Vagina (tissue), 2 donors: Measurements from ENCODE around the gene DPEP3. TPM values are rescaled to one million over a fixed set of nuclear protein-coding genes. Genes with fewer than 3 reads are reported as not detected.

ENCODE experiments used
- DNase-seq, 2 donors: peaks; one replicate each; pipeline ENCODE4 v3.0.0-alpha.2; 2017; ENCODE audit errors: extremely low spot score in 2 of 2
- H3K27ac ChIP-seq: fragments of 200-600 bp; sonication (generic); one replicate; pipeline ENCODE4 v1.5.1; 2019
- H3K27me3 ChIP-seq: fragments of 200-600 bp; sonication (generic); one replicate; pipeline ENCODE4 v1.5.1; 2019
- H3K36me3 ChIP-seq, 2 donors: fragments of 200-600 bp; sonication (generic); one replicate each; pipeline ENCODE4 v1.5.1; 2017 to 2019
- H3K4me1 ChIP-seq: fragments of 200-600 bp; sonication (generic); one replicate; pipeline ENCODE4 v1.5.1; 2019
- H3K4me3 ChIP-seq, 2 donors: fragments of 200-600 bp; sonication (generic); 1 replicate in 1 of 2; 2 replicates in 1 of 2; pipeline ENCODE4 v1.5.1; 2016 to 2019
- H3K9me3 ChIP-seq: fragments of 200-600 bp; sonication (generic); one replicate; pipeline ENCODE4 v1.5.1; 2019
- CTCF ChIP-seq, 3 experiments: fragments of 450-650 bp in 2 of 3; fragments of 200-600 bp in 1 of 3; sonication (generic) in 1 of 3; IDR thresholded peaks; one replicate each; pipeline ENCODE4 v1.5.1; 2017 to 2019; ENCODE audit warnings: antibody characterized with exemption in 3 of 3, mild to moderate bottlenecking in 2 of 3, moderate library complexity in 2 of 3
- POLR2A ChIP-seq, 2 donors: fragments of 450-650 bp; IDR thresholded peaks; one replicate each; pipeline ENCODE4 v1.6.1; 2017; ENCODE audit warnings: antibody characterized with exemption in 2 of 2, mild to moderate bottlenecking in 2 of 2, moderate library complexity in 2 of 2
- POLR2AphosphoS5 ChIP-seq, 2 donors: sonication (generic); formaldehyde crosslinking; IDR thresholded peaks; one replicate each; pipeline ENCODE4 v1.9.0; 2017; ENCODE audit warnings: antibody characterized with exemption in 2 of 2, mild to moderate bottlenecking in 2 of 2, low read depth in 1 of 2; ENCODE audit not compliant: insufficient read depth in 1 of 2
- intact Hi-C: fragments of 100-400 bp; cut with DNase I; formaldehyde crosslinking; loops from one replicate; pipeline ENCODE4 v1.15.1; 2023
- total RNA-seq: library from RNA; depleted of rRNA; stranded (reverse); fragments of >200 nt; gene quantifications from one replicate; pipeline ENCODE4 v1.2.3, GENCODE V29; 2016

DPEP3 gene
- total RNA-seq, 1 donor from 2014 or later = not detected

GRCh38 chr16:67930678-67931211, 49.6 kb downstream of the DPEP3 start:
- Histone ChIP-seq H3K36me3 (peaks cover 0 to 20% of the 10 kb centered on the region in 2 donors), H3K27me3 (no peaks in the 10 kb centered on the region), H3K4me1 (peaks cover 30% of the 10 kb centered on the region), H3K4me3 (no peak overlapping the region), H3K9me3 (no peaks in the 10 kb centered on the region), H3K27ac (no peak overlapping the region)
- TF ChIP-seq CTCF (IDR thresholded peaks at IDR 0.05) (no peak), POLR2AphosphoS5 (IDR thresholded peaks at IDR 0.05; ENCODE audit: insufficient read depth in 1 of 2, low read depth in 1 of 2) (no peak), POLR2A (IDR thresholded peaks at IDR 0.05) (no peak)
- intact Hi-C loops = loop anchor here (5.0 kb wide), 1 partner anchor 113 kb away; no protein-coding TSS in a partner anchor
- no peak for DNase-seq

GRCh38 chr16:67930191-67930590, 50.1 kb downstream of the DPEP3 start:
- Histone ChIP-seq H3K9me3 (no peaks in the 10 kb centered on the region), H3K36me3 (peaks cover 0 to 20% of the 10 kb centered on the region in 2 donors), H3K4me1 (peaks cover 30% of the 10 kb centered on the region), H3K4me3 (no peak overlapping the region), H3K27me3 (no peaks in the 10 kb centered on the region), H3K27ac (no peak overlapping the region)
- intact Hi-C loops = loop anchor here (5.0 kb wide), 1 partner anchor 113 kb away; no protein-coding TSS in a partner anchor
- no peak for TF ChIP-seq CTCF (IDR thresholded peaks at IDR 0.05)
- no peak for TF ChIP-seq POLR2AphosphoS5 (IDR thresholded peaks at IDR 0.05; ENCODE audit: insufficient read depth in 1 of 2, low read depth in 1 of 2)
- no peak for TF ChIP-seq POLR2A (IDR thresholded peaks at IDR 0.05)
- no peak for DNase-seq

GRCh38 chr16:67928561-67929364, 51.5 kb downstream of the DPEP3 start:
- H3K4me1 ChIP-seq = peaks cover 22% of the 10 kb centered on the region
- no peaks in the 10 kb centered on the region for H3K27me3 ChIP-seq
- intact Hi-C loops = loop anchor here (5.0 kb wide), 1 partner anchor 46 kb away; the partner anchor contains the start of gene NRN1L
- H3K4me3 ChIP-seq = no peak overlapping the region
- no peak for DNase-seq
- peak in 1 of 2 donors; percentile 16 for TF ChIP-seq POLR2AphosphoS5 (IDR thresholded peaks at IDR 0.05; ENCODE audit: insufficient read depth in 1 of 2, low read depth in 1 of 2)
- TF ChIP-seq CTCF (IDR thresholded peaks at IDR 0.05) = peak; percentile 50 to 72 (median 69)
- TF ChIP-seq POLR2A (IDR thresholded peaks at IDR 0.05) = no peak
- peaks cover 0 to 25% of the 10 kb centered on the region in 2 donors for H3K36me3 ChIP-seq
- H3K9me3 ChIP-seq = no peaks in the 10 kb centered on the region
- H3K27ac ChIP-seq = no peak overlapping the region

- Histone ChIP-seq H3K27me3 (no peaks in the 10 kb centered on the region), H3K36me3 (peaks cover 0 to 30% of the 10 kb centered on the region in 2 donors), H3K9me3 (no peaks in the 10 kb centered on the region), H3K4me1 (peaks cover 28% of the 10 kb centered on the region), H3K27ac (no peak overlapping the region), H3K4me3 (no peak overlapping the region)
- no peak for DNase-seq
- intact Hi-C loops = loop anchor here (5.0 kb wide), 1 partner anchor 46 kb away; the partner anchor contains the start of gene NRN1L
- no peak for TF ChIP-seq POLR2AphosphoS5 (IDR thresholded peaks at IDR 0.05; ENCODE audit: insufficient read depth in 1 of 2, low read depth in 1 of 2)
- TF ChIP-seq POLR2A (IDR thresholded peaks at IDR 0.05) = no peak
- TF ChIP-seq CTCF (IDR thresholded peaks at IDR 0.05) = no peak
Observed at GRCh38 chr16:67928147-67928546, 52.2 kb downstream of the DPEP3 start.
